AG04450 (cell line): Measurements from ENCODE around the gene RALGPS1. TPM values are rescaled to one million over a fixed set of nuclear protein-coding genes. Genes with fewer than 3 reads are reported as not detected.

Experiments used
- CTCF ChIA-PET: fragments of 300-600, 350-600 bp; formaldehyde crosslinking; extraction: SDS; loops from one replicate; lab custom pipeline; 2022; ENCODE audit warnings: antibody characterized with exemption, inconsistent platforms; lab: Charles Lee
- POLR2A ChIA-PET: fragments of 350-600 bp; formaldehyde crosslinking; extraction: SDS; loops from one replicate; lab custom pipeline; 2021; ENCODE audit warnings: antibody characterized with exemption, inconsistent platforms; lab: Yijun Ruan, JAX
- DNase-seq: peaks from one replicate; pipeline ENCODE4 v3.0.0-alpha.2; 2011; ENCODE audit warnings: low read depth, low spot score
- H3K27ac ChIP-seq: one replicate; pipeline ENCODE4 v1.5.1; 2012; ENCODE audit warnings: low read depth, low read length, control low read depth
- H3K27me3 ChIP-seq: one replicate; pipeline ENCODE4 v1.6.0; 2012; ENCODE audit warnings: low read length; ENCODE audit not compliant: control insufficient read depth, insufficient read depth
- H3K4me3 ChIP-seq: 2 replicates; pipeline ENCODE4 v1.5.1; 2011; ENCODE audit warnings: mild to moderate bottlenecking, low read depth, low read length, control low read depth
- H3K9me3 ChIP-seq: 2 replicates; pipeline ENCODE4 v1.5.1; 2012; ENCODE audit warnings: low read length; ENCODE audit not compliant: control insufficient read depth, insufficient read depth
- polyA plus RNA-seq: library from polyadenylated mRNA; depleted of rRNA; stranded (reverse); fragments of >200 nt; gene quantifications from 2 replicates; pipeline ENCODE4 v1.2.3, GENCODE V29; 2011
- TF ChIP-seq, protein P1 (sequence below): IDR thresholded peaks from 2 replicates; pipeline ENCODE4 v1.5.1; 2011; ENCODE audit warnings: low read depth, low read length, control low read depth, inconsistent platforms

RALGPS1 gene
- polyA plus RNA-seq, 1 experiment = 4.6 TPM

DNA sequence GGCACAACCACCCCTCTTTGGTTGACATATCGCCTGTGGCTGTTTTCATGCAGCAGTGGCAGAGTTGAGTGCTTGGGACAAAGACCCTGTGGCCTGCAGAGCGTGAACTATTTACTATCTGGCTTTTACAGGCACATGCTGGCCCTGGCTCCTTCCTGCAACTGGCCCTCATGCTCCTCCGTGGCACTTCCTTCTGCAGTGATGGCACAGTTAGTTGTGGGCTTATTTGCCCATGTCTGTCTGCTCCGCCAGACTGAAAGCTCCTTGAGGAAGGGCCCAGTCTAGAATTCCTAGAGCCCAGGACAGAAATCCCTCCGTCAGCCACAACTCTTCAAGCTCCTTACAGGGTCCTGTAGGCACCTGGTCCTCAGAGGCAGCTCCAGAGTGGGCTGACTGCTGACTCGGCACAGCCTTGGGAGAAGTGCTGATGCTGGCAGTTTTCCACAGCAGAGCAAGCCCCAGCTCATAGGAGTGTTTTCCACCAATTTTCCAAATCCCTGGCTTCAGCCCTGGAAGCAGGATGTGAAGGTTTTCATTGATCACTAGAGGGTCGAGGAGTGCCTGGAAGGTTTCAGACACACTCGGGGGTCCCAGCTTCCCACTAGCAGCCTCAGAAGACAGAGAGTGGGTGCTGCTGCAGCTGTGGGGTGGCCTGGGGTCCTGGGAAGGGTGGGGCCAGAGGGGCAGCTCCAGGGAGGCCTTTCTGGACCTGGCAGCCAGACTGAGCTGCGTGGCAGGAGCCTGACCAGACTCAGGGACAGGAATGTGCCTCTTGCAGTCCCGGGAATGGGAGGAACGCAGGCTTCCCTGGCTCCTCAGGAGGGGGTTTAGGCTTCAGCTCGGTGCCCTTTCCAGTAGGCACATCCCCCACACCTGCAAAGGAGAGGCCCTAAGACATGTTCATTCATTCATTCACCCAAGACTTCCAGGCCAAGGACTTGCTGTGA is 264.4 kb downstream of the RALGPS1 start:
- Histone ChIP-seq H3K9me3 (no peaks in the 10 kb centered on the region; the same call in none of the 2 replicates), H3K27me3 (no peaks in the 10 kb centered on the region), H3K27ac (no peak overlapping the region), H3K4me3 (no peak overlapping the region)
- CTCF ChIA-PET = no interaction called here
- POLR2A ChIA-PET = interaction anchor here (0.6 to 0.9 kb wide), 3 partner anchors 9 to 376 kb away, joined by 3 to 4 read pairs (median 3); no protein-coding TSS in a partner anchor
- DNase-seq = no peak
- TF ChIP-seq, protein P1, sequence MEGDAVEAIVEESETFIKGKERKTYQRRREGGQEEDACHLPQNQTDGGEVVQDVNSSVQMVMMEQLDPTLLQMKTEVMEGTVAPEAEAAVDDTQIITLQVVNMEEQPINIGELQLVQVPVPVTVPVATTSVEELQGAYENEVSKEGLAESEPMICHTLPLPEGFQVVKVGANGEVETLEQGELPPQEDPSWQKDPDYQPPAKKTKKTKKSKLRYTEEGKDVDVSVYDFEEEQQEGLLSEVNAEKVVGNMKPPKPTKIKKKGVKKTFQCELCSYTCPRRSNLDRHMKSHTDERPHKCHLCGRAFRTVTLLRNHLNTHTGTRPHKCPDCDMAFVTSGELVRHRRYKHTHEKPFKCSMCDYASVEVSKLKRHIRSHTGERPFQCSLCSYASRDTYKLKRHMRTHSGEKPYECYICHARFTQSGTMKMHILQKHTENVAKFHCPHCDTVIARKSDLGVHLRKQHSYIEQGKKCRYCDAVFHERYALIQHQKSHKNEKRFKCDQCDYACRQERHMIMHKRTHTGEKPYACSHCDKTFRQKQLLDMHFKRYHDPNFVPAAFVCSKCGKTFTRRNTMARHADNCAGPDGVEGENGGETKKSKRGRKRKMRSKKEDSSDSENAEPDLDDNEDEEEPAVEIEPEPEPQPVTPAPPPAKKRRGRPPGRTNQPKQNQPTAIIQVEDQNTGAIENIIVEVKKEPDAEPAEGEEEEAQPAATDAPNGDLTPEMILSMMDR = no peak

DNA sequence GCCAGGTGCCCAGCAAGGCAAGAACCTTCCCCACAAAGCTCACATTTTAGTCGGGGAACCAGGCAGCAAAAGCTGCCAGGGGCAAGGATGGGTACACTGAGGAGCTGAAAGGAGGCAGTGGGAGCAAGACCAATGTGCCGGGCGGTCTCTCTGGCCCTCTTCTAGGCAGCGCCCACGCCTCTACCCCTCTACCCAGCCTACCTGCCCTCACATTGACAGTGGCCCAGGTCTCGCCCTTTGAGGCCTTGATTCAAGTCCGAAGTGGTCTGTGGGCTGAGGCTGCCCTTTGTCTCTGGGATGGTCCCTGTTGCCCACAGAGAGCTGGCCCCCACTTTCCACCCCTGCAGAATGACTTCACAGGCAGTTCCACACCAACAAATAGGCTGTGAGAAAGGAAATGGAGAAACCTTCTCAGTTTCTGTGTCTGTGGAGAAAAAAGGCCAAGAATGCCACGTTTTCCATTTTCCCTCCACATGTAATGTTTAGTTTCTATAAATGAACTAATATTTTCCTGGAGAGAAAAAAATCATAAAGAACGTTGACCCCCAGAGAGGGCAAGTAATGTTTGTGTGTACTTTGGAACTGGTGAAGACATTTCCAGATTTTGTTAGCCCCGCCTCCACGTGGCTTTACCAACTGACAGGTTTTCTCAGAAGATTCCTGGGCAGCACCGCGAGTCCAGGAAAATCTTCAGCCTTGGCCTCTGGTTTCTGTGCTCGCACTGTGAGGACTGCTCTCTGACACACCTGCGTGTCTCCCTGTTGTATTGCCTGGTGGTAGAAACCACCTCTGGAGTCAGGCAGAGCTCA is 265.3 kb downstream of the RALGPS1 start:
- DNase-seq = no peak
- Histone ChIP-seq H3K4me3 (no peak overlapping the region), H3K27ac (peak overlapping the region; percentile 11), H3K9me3 (no peaks in the 10 kb centered on the region; the same call in none of the 2 replicates), H3K27me3 (no peaks in the 10 kb centered on the region)
- POLR2A ChIA-PET = interaction anchor here (0.6 kb wide), 1 partner anchor 377 kb away, joined by 3 read pairs; no protein-coding TSS in a partner anchor
- TF ChIP-seq, protein P1 = no peak
- CTCF ChIA-PET = no interaction called here

DNA sequence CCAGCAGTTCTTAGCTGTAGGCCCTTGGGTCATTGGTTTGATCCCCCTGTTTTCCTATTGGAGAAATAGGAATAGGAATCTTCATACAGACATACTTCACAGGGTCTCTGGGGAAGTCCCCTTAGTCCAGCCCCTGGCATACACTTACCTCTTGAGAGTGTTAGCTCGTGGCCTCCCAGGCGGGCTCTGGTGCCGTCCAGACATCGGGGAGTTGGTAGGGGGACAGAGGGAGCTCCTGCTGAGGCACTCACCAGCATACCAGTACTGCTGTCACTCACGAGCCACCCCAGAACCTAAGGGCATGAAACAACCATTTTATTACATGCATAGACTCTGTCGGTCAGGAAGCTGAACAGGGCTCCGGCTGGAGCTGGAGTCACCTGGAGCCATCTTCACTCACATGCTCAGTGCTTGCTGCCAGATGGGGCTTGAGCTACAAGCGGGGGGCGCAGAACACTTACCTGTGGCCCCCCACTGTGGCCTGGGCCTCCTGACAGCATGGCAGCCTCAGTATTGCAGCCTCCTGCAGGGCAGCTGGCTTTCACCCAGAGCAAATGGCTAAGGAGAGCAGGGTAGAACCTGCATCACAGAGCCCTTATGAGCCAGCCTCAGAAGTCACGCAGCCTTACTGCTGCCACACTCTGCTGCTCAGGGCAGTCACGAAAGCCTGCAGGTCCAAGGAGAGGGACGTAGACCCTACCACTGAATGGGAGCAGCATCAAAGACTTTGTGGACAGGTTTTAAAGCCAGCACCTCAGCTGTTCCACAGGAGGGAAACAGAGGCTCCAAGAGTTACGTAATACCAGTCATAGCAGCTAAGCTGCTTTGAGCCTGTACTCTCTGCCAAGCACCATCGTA is 266.1 kb downstream of the RALGPS1 start:
- TF ChIP-seq, protein P1 = no peak
- CTCF ChIA-PET = no interaction called here
- no peak for DNase-seq
- Histone ChIP-seq H3K27me3 (no peaks in the 10 kb centered on the region), H3K9me3 (no peaks in the 10 kb centered on the region; the same call in none of the 2 replicates), H3K27ac (no peak overlapping the region), H3K4me3 (no peak overlapping the region)
- POLR2A ChIA-PET = no interaction called here

DNA sequence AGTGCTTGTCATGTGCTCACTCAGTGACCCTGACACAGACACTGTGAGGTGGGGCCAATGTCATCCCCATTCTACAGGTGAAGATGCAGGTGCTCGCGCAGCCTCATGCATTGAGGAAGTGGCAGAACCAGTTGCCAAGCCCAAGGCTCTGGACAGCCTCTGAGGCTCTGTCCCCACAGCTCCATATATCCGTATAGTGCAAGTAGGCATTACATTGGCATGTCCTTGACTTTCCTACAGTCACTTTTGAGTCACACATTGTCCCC is 266.7 kb downstream of the RALGPS1 start:
- DNase-seq = no peak
- CTCF ChIA-PET = no interaction called here
- TF ChIP-seq, protein P1 = no peak
- H3K27ac ChIP-seq = no peak overlapping the region
- no peaks in the 10 kb centered on the region for H3K27me3 ChIP-seq
- POLR2A ChIA-PET = no interaction called here
- H3K4me3 ChIP-seq = no peak overlapping the region
- H3K9me3 ChIP-seq = no peaks in the 10 kb centered on the region; the same call in none of the 2 replicates
